SK-N-SH (cell line): ENCODE data around the gene GALT. TPM values are rescaled to one million over a fixed set of nuclear protein-coding genes. Genes with fewer than 3 reads are reported as not detected.

Source experiments
- CTCF ChIA-PET: fragments of 300-600, 350-600 bp; formaldehyde crosslinking; extraction: SDS; loops from one replicate; lab custom pipeline; 2021; lab: Yijun Ruan, JAX
- POLR2A ChIA-PET: fragments of 350-600 bp; sonication (Branson Sonifier 250); formaldehyde crosslinking; extraction: SDS; loops from one replicate; lab custom pipeline; 2020; ENCODE audit warnings: antibody characterized with exemption, inconsistent platforms; lab: Yijun Ruan, JAX
- DNase-seq: peaks from one replicate; pipeline ENCODE4 v3.0.0; 2012
- H2AFZ ChIP-seq: fragments of 200-600 bp; sonication (generic); 2 replicates; pipeline ENCODE4 v1.8.1; 2016; ENCODE audit warnings: antibody characterized with exemption, mild to moderate bottlenecking, low read depth
- H3F3A ChIP-seq: fragments of 200-600 bp; sonication (generic); replicated peaks from 2 replicates; pipeline ENCODE3; 2016; ENCODE audit warnings: antibody characterized with exemption, mild to moderate bottlenecking; ENCODE audit not compliant: insufficient read depth
- H3K27ac ChIP-seq, 2 experiments: fragments of 200-500 bp in 1 of 2; fragments of 200-600 bp in 1 of 2; sonication (Bioruptor generic) in 1 of 2; sonication (generic), shearing (Covaris generic) in 1 of 2; 2 replicates each; pipeline versions ENCODE4 v1.5.1 to v1.6.1; 2014 to 2016; ENCODE audit warnings: low read depth in 2 of 2, inconsistent platforms in 1 of 2, low read length in 1 of 2, mild to moderate bottlenecking in 1 of 2, mixed read lengths in 1 of 2
- H3K27me3 ChIP-seq: fragments of 200-600 bp; sonication (generic), shearing (Covaris generic); 2 replicates; pipeline ENCODE4 v1.6.1; 2016; ENCODE audit warnings: mixed run types; ENCODE audit not compliant: insufficient read depth
- H3K36me3 ChIP-seq, 2 experiments: fragments of 200-500 bp in 1 of 2; fragments of 200-600 bp in 1 of 2; sonication (Bioruptor generic) in 1 of 2; sonication (generic) in 1 of 2; replicated peaks in 1 of 2; 2 replicates each; pipeline versions ENCODE3 to v1.5.1; 2014 to 2016; ENCODE audit warnings: low read length in 1 of 2, mild to moderate bottlenecking in 1 of 2; ENCODE audit not compliant: insufficient read depth in 2 of 2, control insufficient read depth in 1 of 2
- H3K4me1 ChIP-seq, 2 experiments: fragments of 200-500 bp in 1 of 2; fragments of 200-600 bp in 1 of 2; sonication (Bioruptor generic) in 1 of 2; sonication (generic), shearing (Covaris generic) in 1 of 2; 2 replicates each; pipeline versions ENCODE4 v1.5.1 to v1.6.1; 2014 to 2016; ENCODE audit warnings: low read depth in 1 of 2, low read length in 1 of 2, mixed run types in 1 of 2; ENCODE audit not compliant: insufficient read depth in 2 of 2, control insufficient read depth in 1 of 2
- H3K4me2 ChIP-seq: fragments of 200-600 bp; sonication (generic), shearing (Covaris generic); 2 replicates; pipeline ENCODE4 v1.6.1; 2017; ENCODE audit warnings: mixed run types
- H3K4me3 ChIP-seq, 2 experiments: fragments of 200-500 bp in 1 of 2; fragments of 200-600 bp in 1 of 2; sonication (Bioruptor generic) in 1 of 2; sonication (generic), shearing (Covaris generic) in 1 of 2; 2 replicates each; pipeline versions ENCODE4 v1.5.1 to v1.8.1; 2014 to 2016; ENCODE audit warnings: low read depth in 2 of 2, inconsistent platforms in 1 of 2, low read length in 1 of 2, mild to moderate bottlenecking in 1 of 2, mixed read lengths in 1 of 2, moderate library complexity in 1 of 2
- H3K79me2 ChIP-seq: fragments of 200-600 bp; sonication (generic); 2 replicates; pipeline ENCODE4 v1.8.1; 2017; ENCODE audit warnings: mild to moderate bottlenecking; ENCODE audit not compliant: insufficient read depth
- H3K9ac ChIP-seq: fragments of 200-600 bp; sonication (generic); 2 replicates; pipeline ENCODE4 v1.6.1; 2017; ENCODE audit warnings: mixed run types
- H3K9me2 ChIP-seq: fragments of 200-600 bp; sonication (generic); 2 replicates; pipeline ENCODE4 v1.6.1; 2017; ENCODE audit warnings: mixed run types
- H3K9me3 ChIP-seq: fragments of 200-600 bp; sonication (generic); 2 replicates; pipeline ENCODE4 v1.6.1; 2017; ENCODE audit warnings: mixed run types, mild to moderate bottlenecking, moderate library complexity
- H4K20me1 ChIP-seq: fragments of 200-600 bp; sonication (generic); 2 replicates; pipeline ENCODE4 v1.6.1; 2017; ENCODE audit warnings: mild to moderate bottlenecking, mixed run types; ENCODE audit not compliant: insufficient read depth
- CHD2 ChIP-seq: fragments of 150-350 bp; IDR thresholded peaks from 2 replicates; pipeline ENCODE4 v1.6.1; 2018; ENCODE audit warnings: low read length; ENCODE audit not compliant: partially characterized antibody
- EZH2phosphoT487 ChIP-seq: fragments of 200-600 bp; sonication (generic); IDR thresholded peaks from 2 replicates; pipeline ENCODE4 v1.6.1; 2017; ENCODE audit warnings: low read depth, mixed run types, mild to moderate bottlenecking, antibody characterized with exemption, moderate library complexity, borderline replicate concordance
- FOSL2 ChIP-seq: IDR thresholded peaks from 2 replicates; pipeline ENCODE4 v1.4.0; 2012; ENCODE audit warnings: low read depth, mild to moderate bottlenecking, moderate library complexity, borderline replicate concordance
- GABPA ChIP-seq: IDR thresholded peaks from 2 replicates; pipeline ENCODE4 v1.4.0; 2012; ENCODE audit warnings: low read depth, mild to moderate bottlenecking
- GATA2 ChIP-seq: sonication (generic); formaldehyde crosslinking; IDR thresholded peaks from 2 replicates; pipeline ENCODE4 v1.5.0; 2020; ENCODE audit warnings: mild to moderate bottlenecking, missing genetic modification reagents
- JUND ChIP-seq: IDR thresholded peaks from 2 replicates; pipeline ENCODE4 v1.4.0; 2012
- MEF2A ChIP-seq: IDR thresholded peaks from 2 replicates; pipeline ENCODE4 v1.4.0; 2012; ENCODE audit warnings: low read depth, borderline replicate concordance
- NFIC ChIP-seq: IDR thresholded peaks from 2 replicates; pipeline ENCODE4 v1.4.0; 2012; ENCODE audit warnings: borderline replicate concordance
- SIN3A ChIP-seq: IDR thresholded peaks from 2 replicates; pipeline ENCODE4 v1.6.1; 2012; ENCODE audit warnings: low read depth, mild to moderate bottlenecking, low read length, moderate library complexity, borderline replicate concordance
- SMC3 ChIP-seq: IDR thresholded peaks from 2 replicates; pipeline ENCODE4 v1.6.1; 2012; ENCODE audit warnings: low read depth, low read length, improper control_type of control experiment
- TCF12 ChIP-seq: IDR thresholded peaks from 2 replicates; pipeline ENCODE4 v1.4.0; 2012
- TEAD4 ChIP-seq: IDR thresholded peaks from 2 replicates; pipeline ENCODE4 v1.4.0; 2012; ENCODE audit warnings: mild to moderate bottlenecking, borderline replicate concordance; ENCODE audit not compliant: insufficient read depth
- WGBS: methylation state at CpG from one replicate; pipeline ENCODE4 v1.1.6; 2017; ENCODE audit warnings: low lambda C conversion rate; 5-methylcytosine and 5-hydroxymethylcytosine counted together
- polyA plus RNA-seq, 3 experiments: library from polyadenylated mRNA; depleted of rRNA; stranded (reverse); fragments of >200 nt; gene quantifications; 2 replicates each; pipeline ENCODE4 v1.2.3, GENCODE V29; 2012
- TF ChIP-seq, protein P1 (sequence below): IDR thresholded peaks from 2 replicates; pipeline ENCODE4 v1.6.1; 2012; ENCODE audit warnings: mild to moderate bottlenecking, low read depth, low read length, moderate library complexity
- TF ChIP-seq, protein P2 (sequence below): fragments of 150-350 bp; IDR thresholded peaks from 2 replicates; pipeline ENCODE4 v1.6.1; 2017; ENCODE audit warnings: antibody characterized with exemption, low read length, low read depth, borderline replicate concordance
- TF ChIP-seq, protein P3 (sequence below): fragments of 150-350 bp; IDR thresholded peaks from 2 replicates; pipeline ENCODE4 v1.6.1; 2016; ENCODE audit warnings: mild to moderate bottlenecking, low read depth, low read length
- TF ChIP-seq, protein P4 (sequence below): IDR thresholded peaks from 2 replicates; pipeline ENCODE4; 2012

Gene GALT
- polyA plus RNA-seq, 1 of the 3 experiments (the other 2 are of a cell fraction): 45.9 TPM

DNA sequence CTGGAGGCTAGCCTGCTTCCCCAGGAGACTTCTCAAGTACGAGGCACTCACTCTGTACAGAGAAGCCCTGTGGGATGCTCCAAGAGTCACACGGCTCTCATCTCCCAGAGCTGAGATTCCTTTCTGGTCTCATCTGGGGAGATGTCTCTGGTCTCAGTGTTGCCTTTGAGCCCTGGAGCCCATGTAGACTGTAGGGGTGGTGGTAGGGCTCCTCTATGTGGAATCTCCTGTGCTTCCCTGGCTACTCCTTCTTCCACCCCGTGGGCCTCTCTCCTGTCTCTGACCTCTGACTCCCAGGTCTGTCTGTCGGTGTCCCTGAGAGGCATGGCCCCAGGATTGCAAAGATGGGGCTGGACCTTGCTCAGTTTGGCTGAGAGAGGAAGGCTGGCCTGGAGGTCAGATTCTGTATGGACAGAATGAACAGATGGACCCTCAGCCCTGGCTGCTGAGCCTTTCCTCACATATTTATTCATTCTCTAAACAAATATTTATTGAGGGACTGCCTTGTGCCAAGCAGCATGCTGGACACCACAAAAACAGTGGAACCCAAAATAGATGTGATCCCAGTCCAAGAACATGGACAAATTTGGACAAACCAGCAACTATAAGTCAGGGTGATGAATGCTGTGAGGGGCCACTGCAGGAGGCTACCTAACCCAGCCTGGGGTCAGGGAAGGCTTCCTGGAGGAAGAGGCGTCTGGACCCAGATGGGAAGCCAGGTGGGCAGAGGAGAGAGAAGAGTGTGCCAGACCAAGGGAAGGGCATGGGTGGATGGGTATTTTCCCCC is 42.0 kb downstream of the GALT start:
- no peak overlapping the region for H2AFZ ChIP-seq
- no peaks in the 10 kb centered on the region for H3K9me3 ChIP-seq
- 53% methylated on average over 5 of the region's 5 CpGs for whole genome bisulfite sequencing
- H3F3A ChIP-seq: no peaks in the 10 kb centered on the region
- H3K9me2 ChIP-seq: no peaks in the 10 kb centered on the region
- H3K4me1 ChIP-seq: no peaks in the 10 kb centered on the region; a peak in 1 of 4 replicates
- TF ChIP-seq, protein P1, sequence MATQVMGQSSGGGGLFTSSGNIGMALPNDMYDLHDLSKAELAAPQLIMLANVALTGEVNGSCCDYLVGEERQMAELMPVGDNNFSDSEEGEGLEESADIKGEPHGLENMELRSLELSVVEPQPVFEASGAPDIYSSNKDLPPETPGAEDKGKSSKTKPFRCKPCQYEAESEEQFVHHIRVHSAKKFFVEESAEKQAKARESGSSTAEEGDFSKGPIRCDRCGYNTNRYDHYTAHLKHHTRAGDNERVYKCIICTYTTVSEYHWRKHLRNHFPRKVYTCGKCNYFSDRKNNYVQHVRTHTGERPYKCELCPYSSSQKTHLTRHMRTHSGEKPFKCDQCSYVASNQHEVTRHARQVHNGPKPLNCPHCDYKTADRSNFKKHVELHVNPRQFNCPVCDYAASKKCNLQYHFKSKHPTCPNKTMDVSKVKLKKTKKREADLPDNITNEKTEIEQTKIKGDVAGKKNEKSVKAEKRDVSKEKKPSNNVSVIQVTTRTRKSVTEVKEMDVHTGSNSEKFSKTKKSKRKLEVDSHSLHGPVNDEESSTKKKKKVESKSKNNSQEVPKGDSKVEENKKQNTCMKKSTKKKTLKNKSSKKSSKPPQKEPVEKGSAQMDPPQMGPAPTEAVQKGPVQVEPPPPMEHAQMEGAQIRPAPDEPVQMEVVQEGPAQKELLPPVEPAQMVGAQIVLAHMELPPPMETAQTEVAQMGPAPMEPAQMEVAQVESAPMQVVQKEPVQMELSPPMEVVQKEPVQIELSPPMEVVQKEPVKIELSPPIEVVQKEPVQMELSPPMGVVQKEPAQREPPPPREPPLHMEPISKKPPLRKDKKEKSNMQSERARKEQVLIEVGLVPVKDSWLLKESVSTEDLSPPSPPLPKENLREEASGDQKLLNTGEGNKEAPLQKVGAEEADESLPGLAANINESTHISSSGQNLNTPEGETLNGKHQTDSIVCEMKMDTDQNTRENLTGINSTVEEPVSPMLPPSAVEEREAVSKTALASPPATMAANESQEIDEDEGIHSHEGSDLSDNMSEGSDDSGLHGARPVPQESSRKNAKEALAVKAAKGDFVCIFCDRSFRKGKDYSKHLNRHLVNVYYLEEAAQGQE: no peak
- TF ChIP-seq EZH2phosphoT487: no peak
- TF ChIP-seq SMC3: no peak
- TF ChIP-seq SIN3A: no peak
- TF ChIP-seq NFIC: no peak
- TF ChIP-seq GABPA: no peak
- TF ChIP-seq CHD2: no peak
- no peak for TF ChIP-seq MEF2A
- TF ChIP-seq TEAD4: no peak
- TF ChIP-seq, protein P2, sequence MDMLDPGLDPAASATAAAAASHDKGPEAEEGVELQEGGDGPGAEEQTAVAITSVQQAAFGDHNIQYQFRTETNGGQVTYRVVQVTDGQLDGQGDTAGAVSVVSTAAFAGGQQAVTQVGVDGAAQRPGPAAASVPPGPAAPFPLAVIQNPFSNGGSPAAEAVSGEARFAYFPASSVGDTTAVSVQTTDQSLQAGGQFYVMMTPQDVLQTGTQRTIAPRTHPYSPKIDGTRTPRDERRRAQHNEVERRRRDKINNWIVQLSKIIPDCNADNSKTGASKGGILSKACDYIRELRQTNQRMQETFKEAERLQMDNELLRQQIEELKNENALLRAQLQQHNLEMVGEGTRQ: no peak
- TF ChIP-seq, all 33 proteins: peak for 0
- POLR2A ChIA-PET: no interaction called here
- Histone ChIP-seq H3K4me3 (no peak overlapping the region), H3K36me3 (no peaks in the 10 kb centered on the region), H4K20me1 (no peaks in the 10 kb centered on the region), H3K27ac (no peak overlapping the region), H3K79me2 (no peaks in the 10 kb centered on the region), H3K4me2 (no peak overlapping the region), H3K9ac (no peak overlapping the region), H3K27me3 (no peaks in the 10 kb centered on the region)
- CTCF ChIA-PET: interaction anchor here (1.3 to 5.1 kb wide), 2 partner anchors 10 to 14 kb away, joined by 4 to 43 read pairs; no protein-coding TSS in a partner anchor
- no peak for DNase-seq

DNA sequence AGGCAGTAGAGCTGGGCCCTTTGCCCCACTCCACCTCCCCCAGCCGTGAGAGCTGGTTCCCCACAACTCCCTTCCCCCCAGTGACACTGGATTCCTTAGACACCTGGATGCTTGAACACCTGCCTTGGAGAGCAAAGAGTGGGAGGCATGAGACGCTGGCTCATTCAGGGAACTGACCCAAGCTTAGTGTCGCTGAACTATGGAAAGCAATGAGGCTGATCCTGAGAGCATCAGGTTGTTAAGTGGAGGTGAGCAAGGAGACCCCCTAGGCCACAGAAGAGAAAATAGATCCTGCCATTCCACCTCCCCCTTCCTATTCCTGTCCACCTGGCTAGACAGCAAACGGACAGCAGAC is 42.6 kb downstream of the GALT start:
- 70% methylated on average over 4 of the region's 4 CpGs for WGBS
- H3F3A ChIP-seq: no peaks in the 10 kb centered on the region
- no peak overlapping the region for H3K4me3 ChIP-seq
- no peaks in the 10 kb centered on the region for H3K79me2 ChIP-seq
- no peaks in the 10 kb centered on the region for H3K27me3 ChIP-seq
- no peak overlapping the region for H3K27ac ChIP-seq
- H3K9me3 ChIP-seq: no peaks in the 10 kb centered on the region
- H2AFZ ChIP-seq: no peak overlapping the region
- H3K9ac ChIP-seq: no peak overlapping the region
- H3K4me1 ChIP-seq: no peaks in the 10 kb centered on the region; a peak in 1 of 4 replicates
- no peak overlapping the region for H3K4me2 ChIP-seq
- TF ChIP-seq GATA2 (no peak), JUND (no peak), GABPA (no peak), FOSL2 (no peak), TCF12 (no peak), SMC3 (no peak)
- TF ChIP-seq, protein P3, sequence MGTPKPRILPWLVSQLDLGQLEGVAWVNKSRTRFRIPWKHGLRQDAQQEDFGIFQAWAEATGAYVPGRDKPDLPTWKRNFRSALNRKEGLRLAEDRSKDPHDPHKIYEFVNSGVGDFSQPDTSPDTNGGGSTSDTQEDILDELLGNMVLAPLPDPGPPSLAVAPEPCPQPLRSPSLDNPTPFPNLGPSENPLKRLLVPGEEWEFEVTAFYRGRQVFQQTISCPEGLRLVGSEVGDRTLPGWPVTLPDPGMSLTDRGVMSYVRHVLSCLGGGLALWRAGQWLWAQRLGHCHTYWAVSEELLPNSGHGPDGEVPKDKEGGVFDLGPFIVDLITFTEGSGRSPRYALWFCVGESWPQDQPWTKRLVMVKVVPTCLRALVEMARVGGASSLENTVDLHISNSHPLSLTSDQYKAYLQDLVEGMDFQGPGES: no peak
- TF ChIP-seq, protein P4, sequence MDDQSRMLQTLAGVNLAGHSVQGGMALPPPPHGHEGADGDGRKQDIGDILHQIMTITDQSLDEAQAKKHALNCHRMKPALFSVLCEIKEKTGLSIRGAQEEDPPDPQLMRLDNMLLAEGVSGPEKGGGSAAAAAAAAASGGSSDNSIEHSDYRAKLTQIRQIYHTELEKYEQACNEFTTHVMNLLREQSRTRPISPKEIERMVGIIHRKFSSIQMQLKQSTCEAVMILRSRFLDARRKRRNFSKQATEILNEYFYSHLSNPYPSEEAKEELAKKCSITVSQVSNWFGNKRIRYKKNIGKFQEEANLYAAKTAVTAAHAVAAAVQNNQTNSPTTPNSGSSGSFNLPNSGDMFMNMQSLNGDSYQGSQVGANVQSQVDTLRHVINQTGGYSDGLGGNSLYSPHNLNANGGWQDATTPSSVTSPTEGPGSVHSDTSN: no peak
- H3K36me3 ChIP-seq: no peaks in the 10 kb centered on the region
- no peaks in the 10 kb centered on the region for H3K9me2 ChIP-seq
- H4K20me1 ChIP-seq: no peaks in the 10 kb centered on the region
- ChIA-PET POLR2A (no interaction called here), CTCF (interaction anchor here (1.2 to 5.1 kb wide), 3 partner anchors 10 to 13 kb away, joined by 4 to 43 read pairs (median 6); no protein-coding TSS in a partner anchor)
- no peak for DNase-seq
